Ammon's horn (tissue), 1 donor: ENCODE measurements around the gene TMEM245.
"Not testable (repeated sequence)": the region's sequence is repeated elsewhere in the genome, so short reads cannot be mapped to it uniquely, and the experiment has no call there.

ENCODE experiments used
- DNase-seq: peaks from one replicate; pipeline ENCODE4 v3.0.0-alpha.2; 2016; ENCODE audit warnings: low spot score

TMEM245 gene

DNA sequence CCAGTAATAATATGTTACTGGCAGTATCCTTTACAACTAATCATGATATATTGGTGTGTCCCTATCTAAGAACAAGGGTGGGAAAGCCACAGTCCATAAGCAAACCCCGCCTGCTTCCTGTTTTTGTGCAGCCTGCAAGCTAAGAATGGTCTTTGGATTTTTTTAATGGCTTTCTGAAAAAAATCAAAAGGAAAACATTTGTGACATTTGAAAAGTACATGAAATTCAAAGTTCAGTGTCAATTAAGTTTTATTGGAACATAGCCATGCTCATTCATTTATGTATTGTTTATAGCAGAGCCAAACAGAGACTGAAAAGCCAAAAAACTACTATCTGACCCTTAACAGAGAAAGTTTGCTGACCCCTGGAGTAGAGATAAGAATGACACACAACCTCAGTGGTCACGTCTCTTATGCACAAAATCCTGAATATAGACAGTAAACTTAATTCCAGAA, 12.8 kb upstream of the TMEM245 start:
- DNase-seq = no peak

DNA sequence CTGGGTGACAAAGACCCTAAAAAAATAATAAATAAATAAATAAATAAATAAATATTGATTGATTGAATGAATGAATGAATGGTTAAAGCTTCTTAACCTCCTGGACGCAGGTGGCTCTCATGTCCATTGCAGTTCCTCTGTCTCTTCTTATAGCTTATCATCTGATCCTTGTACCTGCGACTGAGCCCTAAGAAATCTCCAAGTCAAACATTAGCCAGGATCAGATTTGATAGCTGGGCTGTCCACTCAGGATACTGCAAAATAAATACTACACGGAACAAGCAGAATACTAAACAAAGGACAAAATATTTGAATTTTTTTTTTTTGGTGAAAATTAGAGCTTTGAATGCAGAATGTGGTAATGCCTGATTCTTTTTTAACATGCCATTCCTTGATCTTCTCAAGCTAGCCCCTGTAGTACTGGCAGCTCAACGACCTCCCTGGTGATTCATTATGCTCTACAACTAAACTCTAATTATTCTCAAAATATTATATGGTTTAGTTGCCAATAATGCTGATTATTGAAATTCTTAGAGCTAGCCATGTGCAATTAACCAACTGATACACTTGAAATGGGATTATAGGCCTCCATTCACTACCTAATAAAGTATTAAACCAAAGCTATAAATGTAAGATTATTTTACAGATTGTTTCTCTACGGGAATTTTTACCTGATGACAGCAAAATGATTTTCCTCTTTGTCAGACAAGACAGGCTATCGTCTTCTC, 9.9 kb upstream of the TMEM245 start:
- no peak for DNase-seq

- not testable (repeated sequence) for DNase-seq
These were observed 6.9 kb upstream of the TMEM245 start for GRCh38 chr9:109126671-109127070.

DNA sequence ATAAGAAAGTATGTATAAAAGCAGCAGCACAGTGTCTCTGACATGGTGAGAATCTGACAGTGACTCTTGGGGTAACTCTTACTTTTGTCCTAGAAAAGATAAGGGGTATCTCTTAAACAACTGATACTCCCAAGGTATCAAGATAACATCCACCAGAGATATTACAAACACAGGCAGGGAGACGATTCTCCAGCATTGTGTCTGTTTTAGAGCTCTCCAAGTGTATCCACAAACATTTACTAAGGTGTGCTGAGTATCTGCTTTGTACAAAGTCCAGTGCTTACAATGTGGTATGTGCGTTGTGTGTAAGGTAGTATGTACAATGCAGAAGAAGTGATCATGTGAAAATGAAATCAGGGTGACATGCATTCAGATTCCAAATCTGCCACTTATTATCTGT, 4.4 kb upstream of the TMEM245 start:
- no peak for DNase-seq

DNA sequence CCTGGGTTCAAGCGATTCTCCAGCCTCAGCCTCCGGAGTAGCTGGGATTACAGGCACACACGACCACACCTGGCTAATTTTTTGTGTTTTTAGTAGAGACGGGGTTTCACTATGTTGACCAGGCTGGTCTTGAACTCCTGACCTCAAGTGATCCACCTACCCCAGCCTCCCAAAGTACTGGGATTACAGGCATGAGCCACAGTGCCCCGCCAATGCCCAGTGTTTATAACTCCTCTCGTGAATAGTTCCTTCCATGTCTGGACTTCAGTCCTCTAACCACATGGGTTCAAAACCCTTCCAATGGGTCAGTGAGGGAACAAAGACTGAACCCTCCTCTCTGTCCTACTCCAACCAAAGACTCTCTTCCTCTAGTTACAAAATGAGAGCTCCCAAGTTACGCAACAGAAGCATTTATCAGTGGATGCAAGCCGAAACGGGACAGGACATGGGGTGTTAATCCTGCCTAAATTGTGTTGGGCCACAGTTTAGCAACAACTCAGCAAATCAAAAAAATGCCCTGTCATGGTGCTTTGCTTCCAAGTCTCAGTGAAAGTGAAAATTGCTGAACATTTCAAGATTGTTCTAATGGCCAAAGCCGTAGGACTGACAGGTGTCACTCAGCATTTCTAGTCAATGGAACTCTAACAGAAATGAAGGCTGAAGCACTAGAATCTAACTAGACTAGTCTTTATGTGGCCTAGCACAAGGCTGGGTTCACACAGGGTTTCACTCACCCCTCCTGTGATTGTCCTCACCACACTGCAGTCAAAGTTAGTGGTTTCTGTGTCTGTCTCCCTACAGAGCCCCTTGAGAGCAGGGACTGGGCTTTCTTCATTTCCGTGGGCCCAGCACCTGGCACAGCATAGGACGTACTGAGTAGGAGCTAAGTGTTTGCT, 3.2 kb upstream of the TMEM245 start:
- DNase-seq = no peak

GRCh38 chr9:109121232-109121796, 1.6 kb upstream of the TMEM245 start:
- DNase-seq = no peak

DNA sequence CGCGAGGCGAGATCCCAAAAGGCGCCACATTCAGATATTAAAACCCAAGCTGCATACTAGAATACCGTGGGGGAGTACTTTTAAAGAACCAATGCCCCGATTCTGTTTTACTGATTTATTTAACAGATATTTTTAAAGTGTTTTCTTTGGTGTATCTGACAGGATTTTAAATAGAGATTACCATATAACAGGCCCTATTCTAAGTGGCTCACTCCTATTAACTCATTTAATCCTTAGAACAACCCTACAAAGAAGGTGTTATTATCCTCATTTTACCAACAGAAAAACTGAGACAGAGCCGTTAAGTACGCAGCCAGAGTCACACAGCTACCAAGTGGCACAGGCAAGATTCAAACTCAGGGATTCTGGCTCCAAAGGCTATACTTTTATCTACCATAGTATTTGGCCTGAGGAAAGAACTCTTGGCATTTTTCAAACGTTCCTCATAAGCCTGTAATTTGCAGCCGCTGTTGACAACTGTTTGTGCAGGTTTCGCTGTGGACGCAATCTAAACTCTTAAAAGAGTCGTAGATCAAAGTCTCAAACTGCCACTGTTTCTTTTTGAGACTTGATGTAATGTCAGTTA, 550 bp upstream of the TMEM245 start:
- no peak for DNase-seq

DNA sequence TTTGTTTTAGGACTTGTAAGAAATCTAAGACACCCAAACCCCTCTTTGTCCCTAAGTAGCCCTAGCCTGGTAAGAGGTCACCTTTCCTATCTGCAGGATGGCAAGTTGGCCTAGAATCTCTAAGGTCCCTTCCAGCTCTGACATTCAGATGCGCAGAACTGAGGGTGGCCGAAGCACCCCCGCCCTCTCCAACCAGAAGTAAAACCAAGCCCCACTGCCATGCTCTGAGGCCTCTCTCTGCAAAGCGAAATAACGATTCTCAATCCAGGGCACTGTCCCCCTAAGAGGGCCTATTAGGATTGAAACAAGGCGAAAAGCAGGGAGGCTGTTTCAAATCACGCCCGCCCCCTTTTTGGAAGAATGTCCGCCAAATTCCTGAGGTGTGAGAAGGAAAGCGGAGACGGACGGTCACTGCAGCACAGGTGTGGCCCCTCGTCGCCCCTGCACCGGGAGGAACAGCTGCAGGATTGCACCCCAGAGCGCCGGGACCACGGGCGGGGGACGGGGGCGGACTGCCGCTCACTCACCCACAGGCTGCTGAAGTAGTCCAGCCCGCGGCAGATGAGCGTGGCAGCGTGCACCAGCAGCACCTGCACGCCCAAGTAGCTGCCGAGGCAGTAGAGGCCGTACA, 824 bp downstream of the TMEM245 start:
- no peak for DNase-seq

GRCh38 chr9:109117856-109118807, 1.6 kb downstream of the TMEM245 start:
- no peak for DNase-seq

- peak; percentile 27 for DNase-seq
These were observed 3.7 kb downstream of the TMEM245 start for GRCh38 chr9:109115931-109116526.

GRCh38 chr9:109114670-109115069, 5.1 kb downstream of the TMEM245 start:
- DNase-seq = no peak

DNA sequence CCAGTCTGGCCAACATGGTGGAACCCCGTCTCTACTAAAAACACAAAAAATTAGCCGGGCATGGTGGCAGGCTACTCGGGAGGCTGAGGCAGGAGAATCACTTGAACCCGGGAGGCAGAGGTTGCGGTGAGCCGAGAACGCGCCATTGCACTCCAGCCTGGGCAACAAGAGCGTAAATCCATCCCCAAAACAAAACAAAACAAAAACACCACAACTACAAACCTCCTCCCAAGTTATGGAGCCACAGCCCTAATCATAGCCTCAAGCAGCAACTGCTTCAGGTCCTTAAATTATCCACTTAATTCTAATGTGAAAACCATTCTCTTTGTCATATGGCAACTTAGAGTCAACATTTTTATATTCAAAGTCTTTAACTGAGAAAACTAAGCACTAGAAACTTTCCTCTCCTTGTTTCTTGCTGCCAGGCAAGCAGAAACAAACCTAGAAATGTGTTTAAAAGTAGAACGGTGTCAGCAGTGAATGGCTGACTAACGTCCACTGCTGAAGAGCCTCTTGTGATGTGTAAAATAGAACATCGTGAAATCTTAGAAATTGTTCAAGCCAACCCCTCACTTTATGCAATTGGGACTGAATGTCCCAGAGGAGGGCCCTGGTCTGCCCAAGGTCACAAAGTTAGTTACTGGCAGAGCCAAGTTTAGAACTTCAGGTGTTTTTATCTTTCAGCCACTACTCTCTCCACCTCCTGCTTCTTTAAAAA, 5.7 kb downstream of the TMEM245 start:
- no peak for DNase-seq

- DNase-seq = no peak
These were observed 6.5 kb downstream of the TMEM245 start for GRCh38 chr9:109113254-109113653.

DNA sequence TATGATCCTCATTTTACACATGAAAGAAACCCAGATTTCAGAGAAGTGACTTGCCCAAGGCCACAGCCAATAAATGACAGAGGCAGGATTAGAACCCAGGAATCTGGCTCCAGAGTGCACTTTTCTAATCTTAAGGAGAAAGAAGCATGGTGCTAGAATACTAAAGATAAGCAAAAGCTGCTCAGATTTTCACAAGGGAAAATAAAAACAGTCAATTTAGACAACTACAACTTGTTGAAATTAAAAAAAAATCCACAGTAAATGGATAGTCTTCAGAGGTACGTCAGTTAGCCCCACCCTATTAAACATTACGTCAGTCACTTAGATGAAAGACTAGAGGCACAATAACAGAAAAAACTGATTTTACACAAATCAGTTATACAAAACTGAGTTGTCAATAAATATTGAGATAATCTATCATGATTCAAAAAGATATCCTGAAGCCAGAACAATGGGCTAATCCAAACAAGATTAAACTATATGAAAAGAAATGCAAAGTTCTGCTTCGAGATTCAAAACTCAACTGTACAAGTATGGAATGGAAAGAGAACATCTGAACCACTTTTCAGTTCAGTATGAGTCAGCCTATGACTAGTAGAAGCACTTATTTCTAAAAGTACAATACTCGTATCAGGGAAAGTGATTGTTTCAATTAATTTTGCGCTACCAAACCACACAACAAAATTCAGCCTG, 9.3 kb downstream of the TMEM245 start:
- DNase-seq = no peak

- DNase-seq = no peak
These were observed 9.8 kb downstream of the TMEM245 start for GRCh38 chr9:109109967-109110328.

DNA sequence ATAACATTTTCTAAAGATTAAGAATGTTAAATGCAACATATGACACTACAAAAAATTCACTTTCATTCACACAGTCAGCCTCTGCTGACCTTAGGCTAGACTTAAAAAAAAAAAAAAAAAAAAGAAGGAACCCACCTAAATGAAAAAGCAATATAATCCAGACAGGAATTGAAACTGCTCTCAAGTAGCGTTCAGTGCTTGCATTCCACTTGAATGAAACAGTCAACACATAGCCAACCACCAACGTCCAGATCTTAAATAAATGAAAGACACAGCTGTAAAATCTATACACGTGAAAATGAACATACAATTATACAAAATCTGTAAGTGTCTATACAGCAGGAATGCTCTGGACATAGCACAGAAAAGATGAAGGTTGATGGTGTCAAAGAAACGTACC, 11.4 kb downstream of the TMEM245 start:
- DNase-seq = no peak

DNA sequence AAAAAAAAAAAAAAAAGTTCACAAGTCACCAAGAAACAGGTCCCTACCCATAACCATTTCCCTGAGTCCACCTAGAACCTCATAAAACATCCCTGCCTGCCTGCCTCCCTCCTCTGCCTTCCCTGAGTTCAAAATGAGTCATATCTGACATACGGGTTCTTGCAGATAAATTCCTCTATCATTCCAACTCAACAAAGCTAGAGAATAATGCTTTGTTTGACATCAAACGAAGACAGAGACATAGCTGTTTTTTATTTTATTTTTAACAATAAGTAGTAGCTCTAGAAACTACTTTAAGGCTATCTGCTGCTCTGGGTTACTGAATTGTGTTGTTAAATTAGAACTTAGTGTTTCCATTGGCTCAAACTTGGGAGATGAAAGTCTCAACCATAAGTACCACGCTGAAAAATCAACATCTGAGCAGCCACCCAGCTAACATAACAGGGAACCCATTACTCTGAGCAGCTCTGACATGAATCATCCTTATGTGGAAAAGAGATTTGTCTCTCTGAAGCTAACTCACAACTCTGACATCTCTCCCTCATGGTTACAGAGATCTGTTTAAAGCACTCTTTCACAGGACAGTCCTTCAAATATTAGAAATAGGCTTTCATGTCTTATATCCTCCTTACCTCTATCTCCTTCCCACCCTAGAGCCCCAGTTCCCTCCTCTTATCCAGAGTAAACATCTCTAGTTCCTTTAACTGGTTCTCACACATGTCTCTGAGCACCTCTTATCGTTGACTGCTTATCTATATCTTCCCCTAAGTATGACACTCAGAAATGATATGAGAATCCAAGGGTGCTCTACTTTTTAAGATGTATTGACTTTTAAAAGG, 12.1 kb downstream of the TMEM245 start:
- no peak for DNase-seq

- DNase-seq = no peak
These were observed 17.9 kb downstream of the TMEM245 start for GRCh38 chr9:109101810-109102209.
